DND-41 (cell line): ENCODE results near the gene SLC6A11.

Source experiments
- ATAC-seq: fragments of 200-7000 bp; cut with Tn5 transposase; 3 replicates; pipeline ENCODE4 v1.9.1; 2021; ENCODE audit warnings: low read depth; ENCODE audit not compliant: insufficient read depth
- DNase-seq: peaks from one replicate; pipeline ENCODE4 v3.0.0-alpha.2; 2020
- H2AFZ ChIP-seq: 2 replicates; pipeline ENCODE4 v1.6.0; 2012; ENCODE audit warnings: low read depth, low read length
- H3K27ac ChIP-seq: 2 replicates; pipeline ENCODE4 v1.5.1; 2012; ENCODE audit warnings: low read length, inconsistent platforms
- H3K27me3 ChIP-seq: fragments of 200-600 bp; sonication (generic); 2 replicates; pipeline ENCODE4 v1.6.0; 2012; ENCODE audit warnings: low read length, mild to moderate bottlenecking, inconsistent platforms; ENCODE audit not compliant: insufficient read depth, poor library complexity
- H3K36me3 ChIP-seq: 2 replicates; pipeline ENCODE4 v1.5.1; 2012; ENCODE audit warnings: low read length, inconsistent platforms; ENCODE audit not compliant: insufficient read depth
- H3K4me1 ChIP-seq: 2 replicates; pipeline ENCODE4 v1.5.1; 2012; ENCODE audit warnings: mild to moderate bottlenecking, low read length; ENCODE audit not compliant: insufficient read depth
- H3K4me2 ChIP-seq: 2 replicates; pipeline ENCODE4 v1.6.0; 2012; ENCODE audit warnings: mild to moderate bottlenecking, moderate library complexity, low read length, inconsistent platforms; ENCODE audit not compliant: insufficient read depth
- H3K4me3 ChIP-seq, 2 experiments: fragments of 200-600 bp in 1 of 2; shearing (Covaris generic) in 1 of 2; 2 replicates each; pipeline ENCODE4 v1.5.1; 2012 to 2016; ENCODE audit warnings: inconsistent platforms in 2 of 2, low read length in 2 of 2, mild to moderate bottlenecking in 2 of 2, low read depth in 1 of 2, moderate library complexity in 1 of 2
- H3K79me2 ChIP-seq: 2 replicates; pipeline ENCODE4 v1.6.0; 2012; ENCODE audit warnings: low read length, inconsistent platforms; ENCODE audit not compliant: insufficient read depth
- H3K9ac ChIP-seq: 2 replicates; pipeline ENCODE4 v1.6.0; 2012; ENCODE audit warnings: low read depth, mild to moderate bottlenecking, inconsistent platforms, low read length, moderate library complexity
- H3K9me3 ChIP-seq: 2 replicates; pipeline ENCODE4 v1.5.1; 2012; ENCODE audit warnings: low read length, moderate library complexity, mild to moderate bottlenecking, inconsistent platforms; ENCODE audit not compliant: insufficient read depth, severe bottlenecking
- H4K20me1 ChIP-seq: 2 replicates; pipeline ENCODE4 v1.6.0; 2012; ENCODE audit warnings: low read length; ENCODE audit not compliant: insufficient read depth
- EZH2 ChIP-seq: IDR thresholded peaks from 3 replicates; pipeline ENCODE4 v1.6.1; 2012; ENCODE audit warnings: borderline replicate concordance, low read depth, mild to moderate bottlenecking, moderate library complexity, low read length, inconsistent platforms; ENCODE audit not compliant: severe bottlenecking
- TF ChIP-seq, protein P1 (sequence below): IDR thresholded peaks from 2 replicates; pipeline ENCODE4 v1.5.1; 2012; ENCODE audit warnings: borderline replicate concordance, low read length, moderate library complexity, mild to moderate bottlenecking; ENCODE audit not compliant: poor library complexity, severe bottlenecking; ENCODE audit errors: extremely low read depth

SLC6A11 gene

DNA sequence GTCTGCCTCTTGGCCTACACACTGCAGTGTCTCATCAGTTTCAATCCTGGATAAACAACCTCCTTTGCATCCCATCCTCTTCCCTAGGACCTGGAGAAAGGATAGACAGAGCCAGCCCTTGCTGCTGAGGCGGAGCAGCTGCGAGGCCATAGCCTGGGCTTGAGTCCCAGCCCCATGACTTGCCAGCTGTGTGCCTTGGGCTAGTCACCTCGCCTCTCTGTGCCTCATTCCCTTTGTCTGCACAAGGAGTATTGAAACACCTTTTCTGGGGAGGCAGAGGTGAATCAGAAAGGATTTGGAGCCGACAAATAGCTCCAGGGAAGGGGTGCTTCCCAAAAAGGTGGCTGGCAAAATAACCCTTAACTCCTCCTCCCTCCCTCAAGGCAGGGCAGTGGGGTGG is 111.5 kb downstream of the SLC6A11 start:
- no peaks in the 10 kb centered on the region for H3K4me1 ChIP-seq
- H3K27me3 ChIP-seq, result peaks cover 5% of the 10 kb centered on the region
- no peak for ATAC-seq
- no peaks in the 10 kb centered on the region for H4K20me1 ChIP-seq
- no peak overlapping the region for H3K4me2 ChIP-seq
- no peak overlapping the region for H3K27ac ChIP-seq
- H2AFZ ChIP-seq, result no peak overlapping the region
- no peaks in the 10 kb centered on the region for H3K79me2 ChIP-seq
- TF ChIP-seq EZH2, result no peak
- TF ChIP-seq, protein P1, sequence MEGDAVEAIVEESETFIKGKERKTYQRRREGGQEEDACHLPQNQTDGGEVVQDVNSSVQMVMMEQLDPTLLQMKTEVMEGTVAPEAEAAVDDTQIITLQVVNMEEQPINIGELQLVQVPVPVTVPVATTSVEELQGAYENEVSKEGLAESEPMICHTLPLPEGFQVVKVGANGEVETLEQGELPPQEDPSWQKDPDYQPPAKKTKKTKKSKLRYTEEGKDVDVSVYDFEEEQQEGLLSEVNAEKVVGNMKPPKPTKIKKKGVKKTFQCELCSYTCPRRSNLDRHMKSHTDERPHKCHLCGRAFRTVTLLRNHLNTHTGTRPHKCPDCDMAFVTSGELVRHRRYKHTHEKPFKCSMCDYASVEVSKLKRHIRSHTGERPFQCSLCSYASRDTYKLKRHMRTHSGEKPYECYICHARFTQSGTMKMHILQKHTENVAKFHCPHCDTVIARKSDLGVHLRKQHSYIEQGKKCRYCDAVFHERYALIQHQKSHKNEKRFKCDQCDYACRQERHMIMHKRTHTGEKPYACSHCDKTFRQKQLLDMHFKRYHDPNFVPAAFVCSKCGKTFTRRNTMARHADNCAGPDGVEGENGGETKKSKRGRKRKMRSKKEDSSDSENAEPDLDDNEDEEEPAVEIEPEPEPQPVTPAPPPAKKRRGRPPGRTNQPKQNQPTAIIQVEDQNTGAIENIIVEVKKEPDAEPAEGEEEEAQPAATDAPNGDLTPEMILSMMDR, result no peak
- no peak for DNase-seq
- no peaks in the 10 kb centered on the region for H3K9me3 ChIP-seq
- H3K4me3 ChIP-seq, result no peak overlapping the region
- no peak overlapping the region for H3K9ac ChIP-seq
- H3K36me3 ChIP-seq, result no peaks in the 10 kb centered on the region

DNA sequence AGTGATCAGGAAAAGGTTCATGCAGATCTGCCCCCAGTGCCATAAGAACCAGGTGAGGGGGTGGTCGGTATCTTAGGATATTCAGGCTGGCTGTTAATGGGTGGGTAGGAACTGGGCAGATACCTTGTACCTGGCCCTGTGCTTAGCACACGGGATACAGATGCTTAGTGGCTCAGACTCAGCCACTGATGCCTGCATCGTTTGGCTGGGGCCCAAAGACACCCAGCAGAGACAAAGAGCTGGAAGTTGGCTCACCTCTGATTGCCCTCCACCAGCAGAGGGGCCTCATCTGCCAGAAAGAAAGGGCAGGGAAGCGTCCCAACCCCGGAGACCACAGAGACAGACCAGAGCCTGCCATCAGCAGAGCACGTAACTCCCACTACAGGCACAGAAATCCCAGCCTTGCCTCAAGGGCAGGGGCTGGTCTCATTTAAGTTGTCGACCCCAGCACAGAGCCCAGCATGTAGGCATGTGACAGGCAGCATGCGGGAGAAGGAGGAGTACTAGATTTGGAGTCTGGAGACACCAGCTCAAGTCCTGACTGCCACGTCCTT is 112.5 kb downstream of the SLC6A11 start:
- H3K36me3 ChIP-seq, result no peaks in the 10 kb centered on the region
- ATAC-seq (no peak), DNase-seq (no peak)
- H3K27me3 ChIP-seq, result peaks cover 3% of the 10 kb centered on the region
- no peaks in the 10 kb centered on the region for H3K79me2 ChIP-seq
- no peak overlapping the region for H3K9ac ChIP-seq
- H3K4me3 ChIP-seq, result no peak overlapping the region
- H4K20me1 ChIP-seq, result no peaks in the 10 kb centered on the region
- no peaks in the 10 kb centered on the region for H3K4me1 ChIP-seq
- H3K9me3 ChIP-seq, result no peaks in the 10 kb centered on the region
- H3K4me2 ChIP-seq, result no peak overlapping the region
- TF ChIP-seq, protein P1, result no peak
- TF ChIP-seq EZH2, result no peak
- no peak overlapping the region for H2AFZ ChIP-seq
- no peak overlapping the region for H3K27ac ChIP-seq

DNA sequence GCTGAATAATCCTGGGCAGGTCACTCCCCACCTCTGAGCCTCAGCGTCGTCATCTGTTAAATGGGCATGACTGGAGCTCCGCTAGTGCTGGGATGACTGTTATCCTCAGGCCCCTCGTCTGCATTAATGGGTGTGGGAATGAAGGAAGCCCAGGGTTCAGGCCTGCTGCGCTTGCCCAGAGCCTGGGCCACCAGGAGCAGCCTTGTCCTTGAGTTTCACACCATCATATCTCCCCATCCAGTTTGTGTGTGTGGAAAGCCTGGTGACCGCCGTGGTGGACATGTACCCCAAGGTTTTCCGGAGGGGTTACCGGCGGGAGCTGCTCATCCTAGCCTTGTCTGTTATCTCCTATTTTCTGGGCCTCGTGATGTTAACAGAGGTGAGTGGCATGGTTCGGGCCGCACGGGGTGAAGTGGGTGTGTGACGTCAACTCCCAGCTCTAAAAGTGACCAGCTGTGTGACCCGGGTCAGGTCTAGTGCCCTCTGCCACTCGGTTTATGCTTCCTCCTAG is 113.0 kb downstream of the SLC6A11 start:
- Histone ChIP-seq H3K4me2 (no peak overlapping the region), H3K9me3 (no peaks in the 10 kb centered on the region), H3K4me1 (no peaks in the 10 kb centered on the region), H3K27ac (no peak overlapping the region), H3K27me3 (peaks cover 3% of the 10 kb centered on the region), H4K20me1 (no peaks in the 10 kb centered on the region), H3K36me3 (no peaks in the 10 kb centered on the region), H3K4me3 (no peak overlapping the region), H2AFZ (no peak overlapping the region), H3K9ac (no peak overlapping the region), H3K79me2 (no peaks in the 10 kb centered on the region)
- DNase-seq (no peak), ATAC-seq (no peak)
- TF ChIP-seq EZH2, result no peak
- TF ChIP-seq, protein P1, result no peak
